Lower leg skin (tissue), 4 donors: Measurements from ENCODE around the gene CAPN12. TPM values are rescaled to one million over a fixed set of nuclear protein-coding genes. Genes with fewer than 3 reads are reported as not detected.

Experiments
- DNase-seq, 2 donors: peaks; one replicate each; pipeline ENCODE4 v3.0.0-alpha.2; 2019; ENCODE audit warnings: low spot score in 2 of 2
- H3K4me3 ChIP-seq: fragments of 200-600 bp; sonication (generic); 2 replicates; pipeline ENCODE4 v1.5.1; 2017; ENCODE audit warnings: mild to moderate bottlenecking, low read depth; ENCODE audit not compliant: poor library complexity, severe bottlenecking
- POLR2A ChIP-seq, 2 donors: fragments of 450-650 bp; IDR thresholded peaks; one replicate each; pipeline ENCODE4 v1.6.1; 2016 to 2017; ENCODE audit warnings: antibody characterized with exemption in 2 of 2, mild to moderate bottlenecking in 1 of 2, moderate library complexity in 1 of 2
- WGBS, 2 donors: methylation state at CpG; one replicate each; pipeline ENCODE4 v1.1.5; 2018; 5-methylcytosine and 5-hydroxymethylcytosine counted together
- intact Hi-C: fragments of 100-400 bp; cut with DNase I; formaldehyde crosslinking; loops from one replicate; pipeline ENCODE4 v1.15.0; 2023; ENCODE audit warnings: low total_unique reads
- total RNA-seq, 4 donors: library from RNA; depleted of rRNA; stranded (reverse); fragments of >200 nt; gene quantifications; one replicate each; pipeline ENCODE4 v1.1.0, GENCODE V29; 2016
- TF ChIP-seq, protein P1 (sequence below), 3 donors: fragments of 450-650 bp; IDR thresholded peaks; one replicate each; pipeline ENCODE4 v1.5.1; 2016; ENCODE audit warnings: antibody characterized with exemption in 3 of 3, mild to moderate bottlenecking in 3 of 3, moderate library complexity in 2 of 3

Gene CAPN12
- total RNA-seq, 4 donors from 2014 or later: 7.6 to 20.0 (median 12.9) TPM

DNA sequence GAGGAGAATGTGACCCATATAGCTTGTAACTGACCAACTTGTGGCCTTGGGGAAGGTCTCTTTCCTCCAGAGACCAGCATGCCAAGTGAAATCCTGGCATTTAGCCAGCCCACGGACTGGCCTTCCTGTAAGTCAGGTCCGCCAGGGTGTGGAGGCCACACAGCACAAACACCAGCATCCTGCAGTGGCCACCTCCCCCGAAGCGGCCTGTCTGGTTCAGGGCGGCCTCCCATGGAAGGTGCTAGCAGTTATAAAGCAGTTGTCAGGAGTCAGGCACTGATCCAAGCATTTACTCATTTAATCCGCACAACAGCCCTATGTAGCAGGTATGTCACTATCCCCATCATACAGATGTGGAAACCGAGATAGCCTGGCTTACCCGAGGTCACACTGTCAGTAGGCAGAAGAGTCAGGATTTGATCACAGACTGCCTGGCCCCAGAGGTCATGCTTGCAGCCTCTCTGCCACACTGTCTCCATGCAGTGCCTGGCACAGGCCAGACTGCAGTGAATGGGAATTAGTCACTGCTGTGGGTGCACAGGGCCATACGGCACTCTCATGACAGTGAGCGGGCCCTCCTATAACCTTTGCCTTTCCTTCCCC lies 36.7 kb downstream of the CAPN12 start:
- DNase-seq: no peak
- no peak overlapping the region for H3K4me3 ChIP-seq
- intact Hi-C loops: no loop called here
- TF ChIP-seq, protein P1, sequence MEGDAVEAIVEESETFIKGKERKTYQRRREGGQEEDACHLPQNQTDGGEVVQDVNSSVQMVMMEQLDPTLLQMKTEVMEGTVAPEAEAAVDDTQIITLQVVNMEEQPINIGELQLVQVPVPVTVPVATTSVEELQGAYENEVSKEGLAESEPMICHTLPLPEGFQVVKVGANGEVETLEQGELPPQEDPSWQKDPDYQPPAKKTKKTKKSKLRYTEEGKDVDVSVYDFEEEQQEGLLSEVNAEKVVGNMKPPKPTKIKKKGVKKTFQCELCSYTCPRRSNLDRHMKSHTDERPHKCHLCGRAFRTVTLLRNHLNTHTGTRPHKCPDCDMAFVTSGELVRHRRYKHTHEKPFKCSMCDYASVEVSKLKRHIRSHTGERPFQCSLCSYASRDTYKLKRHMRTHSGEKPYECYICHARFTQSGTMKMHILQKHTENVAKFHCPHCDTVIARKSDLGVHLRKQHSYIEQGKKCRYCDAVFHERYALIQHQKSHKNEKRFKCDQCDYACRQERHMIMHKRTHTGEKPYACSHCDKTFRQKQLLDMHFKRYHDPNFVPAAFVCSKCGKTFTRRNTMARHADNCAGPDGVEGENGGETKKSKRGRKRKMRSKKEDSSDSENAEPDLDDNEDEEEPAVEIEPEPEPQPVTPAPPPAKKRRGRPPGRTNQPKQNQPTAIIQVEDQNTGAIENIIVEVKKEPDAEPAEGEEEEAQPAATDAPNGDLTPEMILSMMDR (IDR thresholded peaks at IDR 0.05): no peak
- TF ChIP-seq POLR2A (IDR thresholded peaks at IDR 0.05): no peak
- 70 to 72% methylated on average over 8 to 10 of the region's 10 CpGs for WGBS, 2 donors

- DNase-seq: no peak
- intact Hi-C loops: no loop called here
- H3K4me3 ChIP-seq: no peak overlapping the region
- TF ChIP-seq POLR2A (IDR thresholded peaks at IDR 0.05): no peak
- TF ChIP-seq, protein P1 (IDR thresholded peaks at IDR 0.05): no peak
- 83 to 85% methylated on average over 15 to 16 of the region's 16 CpGs for WGBS, 2 donors
These were observed 37.3 kb downstream of the CAPN12 start for GRCh38 chr19:38706792-38707511.

- no peak overlapping the region for H3K4me3 ChIP-seq
- WGBS, 2 donors: 81 to 82% methylated on average over 15 to 17 of the region's 22 CpGs
- intact Hi-C loops: no loop called here
- TF ChIP-seq, protein P1 (IDR thresholded peaks at IDR 0.05): no peak
- no peak for TF ChIP-seq POLR2A (IDR thresholded peaks at IDR 0.05)
- no peak for DNase-seq
These were observed 38.9 kb downstream of the CAPN12 start for GRCh38 chr19:38705197-38706019.

- DNase-seq: no peak
- no peak for TF ChIP-seq POLR2A (IDR thresholded peaks at IDR 0.05)
- TF ChIP-seq, protein P1 (IDR thresholded peaks at IDR 0.05): no peak
- H3K4me3 ChIP-seq: no peak overlapping the region
- intact Hi-C loops: no loop called here
- WGBS, 2 donors: 92 to 95% methylated on average over 13 of the region's 13 CpGs
These were observed 39.7 kb downstream of the CAPN12 start for GRCh38 chr19:38704488-38705026.

DNA sequence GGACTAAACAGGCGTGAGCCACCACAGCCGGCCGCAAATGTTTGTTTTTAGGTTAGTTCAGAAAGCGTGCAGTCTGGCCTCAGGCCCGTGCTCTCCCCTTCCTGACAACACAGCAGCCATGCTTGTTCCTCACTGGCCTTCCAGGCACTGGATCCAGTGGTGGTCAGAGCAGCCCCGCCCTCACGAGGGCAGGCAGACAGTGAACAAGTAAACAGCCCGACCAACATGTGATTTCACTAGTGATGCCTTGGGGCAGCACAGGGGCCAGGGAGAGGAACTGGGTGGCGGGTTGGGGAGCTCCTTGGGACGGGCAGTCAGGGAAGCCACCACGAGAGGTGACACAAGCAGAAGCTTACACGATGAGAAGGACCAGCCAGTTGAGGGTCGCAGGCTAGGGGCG lies 40.8 kb downstream of the CAPN12 start:
- no peak overlapping the region for H3K4me3 ChIP-seq
- WGBS, 2 donors: 92 to 94% methylated on average over 14 of the region's 14 CpGs
- TF ChIP-seq POLR2A (IDR thresholded peaks at IDR 0.05): no peak
- TF ChIP-seq, protein P1 (IDR thresholded peaks at IDR 0.05): no peak
- DNase-seq: no peak
- intact Hi-C loops: no loop called here
